Calu3 (cell line): ENCODE measurements around the gene PAQR5. TPM values are rescaled to one million over a fixed set of nuclear protein-coding genes. Genes with fewer than 3 reads are reported as not detected.

ENCODE experiments used
- BruUV-seq: library from RNA; stranded (reverse); fragments of 400-500 nt; replicated peaks from 2 replicates; lab custom pipeline; 2021; lab: Mats Ljungman, UMichigan
- CTCF ChIA-PET: fragments of 300-600 bp; sonication (Branson Sonifier 250); formaldehyde crosslinking; loops from one replicate; lab custom pipeline; 2022; ENCODE audit warnings: antibody characterized with exemption; lab: Charles Lee
- DNase-seq: peaks from one replicate; pipeline ENCODE4 v3.0.0; 2022
- H3K27ac Mint-ChIP-seq: one replicate; pipeline ENCODE4 v1.8.0; 2022; ENCODE audit warnings: mixed read lengths; ENCODE audit not compliant: unreplicated experiment
- H3K27me3 Mint-ChIP-seq: one replicate; pipeline ENCODE4 v1.8.0; 2022; ENCODE audit warnings: mixed read lengths; ENCODE audit not compliant: unreplicated experiment
- H3K36me3 Mint-ChIP-seq: one replicate; pipeline ENCODE4 v1.8.0; 2022; ENCODE audit warnings: mild to moderate bottlenecking, moderate library complexity, mixed read lengths; ENCODE audit not compliant: insufficient read depth, unreplicated experiment
- H3K4me1 Mint-ChIP-seq: one replicate; pipeline ENCODE4 v1.8.0; 2022; ENCODE audit warnings: mild to moderate bottlenecking, low read depth, mixed read lengths; ENCODE audit not compliant: unreplicated experiment
- H3K4me3 Mint-ChIP-seq: one replicate; pipeline ENCODE4 v1.8.0; 2022; ENCODE audit warnings: mild to moderate bottlenecking, low read depth, moderate library complexity, mixed read lengths; ENCODE audit not compliant: unreplicated experiment
- H3K9me3 Mint-ChIP-seq: one replicate; pipeline ENCODE4 v1.8.0; 2022; ENCODE audit warnings: low read depth, mixed read lengths; ENCODE audit not compliant: unreplicated experiment
- intact Hi-C: fragments of 100-400 bp; cut with micrococcal nuclease; formaldehyde crosslinking; loops from one replicate; pipeline ENCODE4 v1.10.0; 2022; ENCODE audit not compliant: unreplicated experiment
- total RNA-seq: library from RNA; stranded (reverse); gene quantifications from 2 replicates; pipeline ENCODE4 v1.2.3, GENCODE V29; 2022
- TF ChIP-seq, protein P1 (sequence below): fragments of 200-600 bp; IDR thresholded peaks from one replicate; pipeline ENCODE4 v1.8.0; 2022; ENCODE audit warnings: antibody characterized with exemption; ENCODE audit not compliant: unreplicated experiment

Gene PAQR5
- total RNA-seq, 1 experiment from 2014 or later: 1.8 TPM

DNA sequence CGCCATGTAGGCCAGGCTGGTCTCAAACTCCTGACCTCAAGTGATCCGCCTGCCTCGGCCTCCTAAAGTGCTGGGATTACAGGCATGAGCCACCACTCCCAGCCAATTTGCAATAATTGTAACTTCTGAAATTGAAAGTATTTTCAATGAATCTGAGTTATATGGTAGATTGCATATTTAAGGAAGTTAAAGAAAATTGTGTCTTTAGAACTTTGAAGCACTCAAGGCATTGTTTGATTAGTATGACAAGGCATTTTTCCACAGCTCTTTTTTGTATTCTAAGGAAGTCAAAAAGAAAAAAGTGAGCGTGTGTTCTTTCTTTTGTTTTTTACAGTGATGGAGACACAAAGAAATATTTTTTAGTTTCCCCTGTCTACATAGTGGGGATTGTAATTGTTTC, 138.2 kb downstream of the PAQR5 start:
- Mint-ChIP-seq H3K27ac (no peak overlapping the region), H3K9me3 (no peaks in the 10 kb centered on the region)
- TF ChIP-seq, protein P1, sequence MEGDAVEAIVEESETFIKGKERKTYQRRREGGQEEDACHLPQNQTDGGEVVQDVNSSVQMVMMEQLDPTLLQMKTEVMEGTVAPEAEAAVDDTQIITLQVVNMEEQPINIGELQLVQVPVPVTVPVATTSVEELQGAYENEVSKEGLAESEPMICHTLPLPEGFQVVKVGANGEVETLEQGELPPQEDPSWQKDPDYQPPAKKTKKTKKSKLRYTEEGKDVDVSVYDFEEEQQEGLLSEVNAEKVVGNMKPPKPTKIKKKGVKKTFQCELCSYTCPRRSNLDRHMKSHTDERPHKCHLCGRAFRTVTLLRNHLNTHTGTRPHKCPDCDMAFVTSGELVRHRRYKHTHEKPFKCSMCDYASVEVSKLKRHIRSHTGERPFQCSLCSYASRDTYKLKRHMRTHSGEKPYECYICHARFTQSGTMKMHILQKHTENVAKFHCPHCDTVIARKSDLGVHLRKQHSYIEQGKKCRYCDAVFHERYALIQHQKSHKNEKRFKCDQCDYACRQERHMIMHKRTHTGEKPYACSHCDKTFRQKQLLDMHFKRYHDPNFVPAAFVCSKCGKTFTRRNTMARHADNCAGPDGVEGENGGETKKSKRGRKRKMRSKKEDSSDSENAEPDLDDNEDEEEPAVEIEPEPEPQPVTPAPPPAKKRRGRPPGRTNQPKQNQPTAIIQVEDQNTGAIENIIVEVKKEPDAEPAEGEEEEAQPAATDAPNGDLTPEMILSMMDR: no peak

DNA sequence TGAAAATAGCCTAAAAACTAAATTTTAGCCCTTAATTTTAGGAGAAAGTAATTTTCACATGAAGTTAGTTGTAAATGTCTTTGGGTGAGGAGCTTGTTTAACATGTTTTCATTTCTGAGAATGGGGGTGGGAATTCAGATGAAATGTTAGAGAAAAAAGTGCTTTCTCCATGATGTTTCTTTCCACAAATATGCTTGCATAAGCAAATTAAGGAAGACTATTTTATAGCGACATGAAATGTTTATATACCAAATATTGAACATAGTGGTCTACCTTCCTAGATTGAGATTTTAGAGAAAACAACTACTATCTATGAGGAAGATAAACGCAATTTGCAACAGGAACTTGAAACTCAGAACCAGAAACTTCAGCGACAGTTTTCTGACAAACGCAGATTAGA, 140.9 kb downstream of the PAQR5 start:
- Mint-ChIP-seq H3K4me1 (no peaks in the 10 kb centered on the region), H3K4me3 (no peak overlapping the region), H3K9me3 (no peaks in the 10 kb centered on the region), H3K27ac (no peak overlapping the region), H3K27me3 (no peaks in the 10 kb centered on the region), H3K36me3 (peaks cover 73% of the 10 kb centered on the region)
- CTCF ChIA-PET: no interaction called here
- intact Hi-C loops: no loop called here
- TF ChIP-seq, protein P1: no peak
- no TSS peak for BruUV-seq
- no peak for DNase-seq

More for the DNA sequence above, 138.2 kb downstream of the PAQR5 start:
- Mint-ChIP-seq H3K4me3 (no peak overlapping the region), H3K27me3 (no peaks in the 10 kb centered on the region), H3K4me1 (peaks cover 4% of the 10 kb centered on the region), H3K36me3 (peaks cover 66% of the 10 kb centered on the region)
- no TSS peak for BruUV-seq
- DNase-seq: no peak
- intact Hi-C loops: no loop called here
- CTCF ChIA-PET: interaction anchor here (0.7 kb wide), 1 partner anchor 875 kb away, joined by 4 read pairs; no protein-coding TSS in a partner anchor

DNA sequence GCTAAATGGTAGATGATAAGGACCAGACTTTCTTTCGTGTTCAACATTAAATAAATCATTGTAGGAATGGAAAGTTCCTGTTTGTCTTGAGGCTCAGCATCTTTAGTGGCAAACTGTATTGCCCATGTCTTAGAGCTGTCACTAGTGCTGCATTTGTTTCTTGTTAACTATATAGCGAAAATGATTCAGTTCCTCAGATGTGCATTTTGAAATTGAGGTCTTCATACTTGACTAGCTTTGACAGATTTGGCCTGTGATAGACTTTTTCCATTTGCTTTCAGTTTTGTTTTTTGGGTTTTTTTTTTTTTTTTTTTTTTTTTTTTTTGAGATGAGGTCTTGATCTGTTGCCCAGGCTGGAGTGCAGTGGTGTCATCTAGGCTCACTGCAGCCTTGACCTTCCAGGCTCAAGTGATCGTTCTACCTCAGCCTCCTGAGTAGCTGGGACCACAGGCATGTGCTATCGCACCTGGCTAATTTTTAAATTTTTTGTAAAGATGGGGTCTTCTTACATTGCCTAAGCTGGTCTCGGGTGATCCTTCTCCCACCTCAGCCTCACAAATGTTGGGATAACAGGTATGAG, 144.4 kb downstream of the PAQR5 start:
- Mint-ChIP-seq H3K4me3 (no peak overlapping the region), H3K4me1 (no peaks in the 10 kb centered on the region), H3K27me3 (no peaks in the 10 kb centered on the region), H3K27ac (no peak overlapping the region), H3K9me3 (no peaks in the 10 kb centered on the region), H3K36me3 (peaks cover 62% of the 10 kb centered on the region)
- no TSS peak for BruUV-seq
- intact Hi-C loops: no loop called here
- CTCF ChIA-PET: interaction anchor here (0.6 kb wide), 2 partner anchors 845 to 1469 kb away, joined by 3 read pairs; no protein-coding TSS in a partner anchor
- TF ChIP-seq, protein P1: no peak
- no peak for DNase-seq

DNA sequence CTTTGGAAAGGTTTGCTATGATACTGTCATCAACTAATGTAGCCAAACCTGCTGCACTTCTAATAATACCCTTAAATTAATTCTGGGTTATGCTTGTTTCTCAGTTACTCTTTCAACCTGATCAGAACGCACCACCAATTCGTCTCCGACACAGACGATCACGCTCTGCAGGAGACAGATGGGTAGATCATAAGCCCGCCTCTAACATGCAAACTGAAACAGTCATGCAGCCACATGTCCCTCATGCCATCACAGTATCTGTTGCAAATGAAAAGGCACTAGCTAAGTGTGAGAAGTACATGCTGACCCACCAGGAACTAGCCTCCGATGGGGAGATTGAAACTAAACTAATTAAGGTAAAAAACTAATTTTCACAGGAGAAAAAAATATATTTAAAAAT, 146.0 kb downstream of the PAQR5 start:
- no TSS peak for BruUV-seq
- peaks cover 55% of the 10 kb centered on the region for H3K36me3 Mint-ChIP-seq
- intact Hi-C loops: no loop called here
- TF ChIP-seq, protein P1: no peak
- CTCF ChIA-PET: no interaction called here
- H3K27me3 Mint-ChIP-seq: no peaks in the 10 kb centered on the region
- H3K4me3 Mint-ChIP-seq: no peak overlapping the region
- DNase-seq: no peak
- no peaks in the 10 kb centered on the region for H3K4me1 Mint-ChIP-seq
- no peak overlapping the region for H3K27ac Mint-ChIP-seq
- H3K9me3 Mint-ChIP-seq: no peaks in the 10 kb centered on the region
